GM21619 (cell line): ENCODE data around the gene WFIKKN1.
A peak's percentile ranks its signal among the peaks of the same experiment; 100 is the strongest.

Source experiments
- ATAC-seq: cut with Tn5 transposase; IDR thresholded peaks from one replicate; pipeline ENCODE4 v1.9.1; 2021; ENCODE audit not compliant: unreplicated experiment

Gene WFIKKN1

GRCh38 chr16:651844-652243 lies 21.1 kb downstream of the WFIKKN1 start:
- no peak for ATAC-seq

GRCh38 chr16:652454-653305 lies 21.9 kb downstream of the WFIKKN1 start:
- ATAC-seq = no peak

GRCh38 chr16:654034-654433 lies 23.2 kb downstream of the WFIKKN1 start:
- no peak for ATAC-seq

GRCh38 chr16:657487-657886 lies 26.7 kb downstream of the WFIKKN1 start:
- no peak for ATAC-seq

- ATAC-seq = no peak
Observed at GRCh38 chr16:658679-659571, 28.1 kb downstream of the WFIKKN1 start.

GRCh38 chr16:659618-660017 lies 28.8 kb downstream of the WFIKKN1 start:
- no peak for ATAC-seq

- no peak for ATAC-seq
Observed at GRCh38 chr16:660132-660458, 29.3 kb downstream of the WFIKKN1 start.

GRCh38 chr16:660459-661183 lies 29.8 kb downstream of the WFIKKN1 start:
- no peak for ATAC-seq

GRCh38 chr16:661184-661821 lies 30.5 kb downstream of the WFIKKN1 start:
- no peak for ATAC-seq

- ATAC-seq = no peak
Observed at GRCh38 chr16:662095-662494, 31.3 kb downstream of the WFIKKN1 start.

GRCh38 chr16:662597-662996 lies 31.8 kb downstream of the WFIKKN1 start:
- no peak for ATAC-seq

GRCh38 chr16:666572-666971 lies 35.8 kb downstream of the WFIKKN1 start:
- ATAC-seq = no peak

GRCh38 chr16:667113-667779 lies 36.5 kb downstream of the WFIKKN1 start:
- ATAC-seq = no peak

- ATAC-seq = peak; percentile 78
Observed at GRCh38 chr16:667780-668518, 37.2 kb downstream of the WFIKKN1 start, which contains the start of gene RHOT2. RHOT2 (plus strand) TSS chr16:668132; CDS start chr16:668200, 68 bp downstream.

GRCh38 chr16:668519-669171 lies 37.9 kb downstream of the WFIKKN1 start:
- ATAC-seq = no peak

- no peak for ATAC-seq
Observed at GRCh38 chr16:669666-670065, 38.9 kb downstream of the WFIKKN1 start.

GRCh38 chr16:670485-671352 lies 39.9 kb downstream of the WFIKKN1 start:
- ATAC-seq = no peak
